GM23338 (cell line): ENCODE data around the gene CCDC177. TPM values are rescaled to one million over a fixed set of nuclear protein-coding genes. Genes with fewer than 3 reads are reported as not detected.

Experiments
- ATAC-seq: fragments of 200-7000 bp; cut with Tn5 transposase; 3 replicates; pipeline ENCODE4 v1.9.1; 2020
- DNase-seq: peaks from one replicate; pipeline ENCODE4 v3.0.0-alpha.2; 2015; ENCODE audit warnings: low spot score
- H2AFZ ChIP-seq: fragments of 200-600 bp; sonication (generic); 2 replicates; pipeline ENCODE4 v1.8.0; 2016; ENCODE audit warnings: antibody characterized with exemption, mild to moderate bottlenecking, moderate library complexity
- H3F3A ChIP-seq: fragments of 200-600 bp; sonication (generic); replicated peaks from 2 replicates; pipeline ENCODE4 v1.8.0; 2017; ENCODE audit warnings: antibody characterized with exemption, mixed run types, low read depth
- H3K27ac ChIP-seq: fragments of 200-600 bp; sonication (generic); 2 replicates; pipeline ENCODE4 v1.6.1; 2016; ENCODE audit warnings: low read depth
- H3K27me3 ChIP-seq: fragments of 200-600 bp; sonication (generic); 2 replicates; pipeline ENCODE4 v1.8.0; 2016; ENCODE audit warnings: mild to moderate bottlenecking, mixed run types, moderate library complexity; ENCODE audit not compliant: insufficient read depth
- H3K36me3 ChIP-seq: fragments of 200-600 bp; sonication (generic); 2 replicates; pipeline ENCODE4 v1.8.0; 2016; ENCODE audit warnings: mild to moderate bottlenecking; ENCODE audit not compliant: insufficient read depth
- H3K4me1 ChIP-seq: fragments of 200-600 bp; sonication (generic); 2 replicates; pipeline ENCODE4 v1.8.0; 2016; ENCODE audit warnings: mild to moderate bottlenecking, moderate library complexity; ENCODE audit not compliant: insufficient read depth
- H3K4me2 ChIP-seq: fragments of 200-600 bp; sonication (generic); 2 replicates; pipeline ENCODE4 v1.7.1; 2017; ENCODE audit warnings: mixed run types
- H3K4me3 ChIP-seq: fragments of 200-600 bp; sonication (generic); 2 replicates; pipeline ENCODE4 v1.6.1; 2016; ENCODE audit warnings: mixed run types
- H3K79me2 ChIP-seq: fragments of 200-600 bp; sonication (generic); replicated peaks from 2 replicates; pipeline ENCODE4 v1.8.0; 2017; ENCODE audit warnings: mild to moderate bottlenecking; ENCODE audit not compliant: insufficient read depth
- H3K9me2 ChIP-seq: fragments of 200-600 bp; sonication (generic); 2 replicates; pipeline ENCODE4 v1.8.0; 2017; ENCODE audit not compliant: insufficient read depth
- H4K20me1 ChIP-seq: fragments of 200-600 bp; sonication (generic); replicated peaks from 2 replicates; pipeline ENCODE4 v1.8.0; 2017; ENCODE audit warnings: mild to moderate bottlenecking; ENCODE audit not compliant: insufficient read depth
- H3K27ac Mint-ChIP-seq: 2 replicates; pipeline ENCODE4 v1.8.0; 2020; ENCODE audit warnings: inconsistent platforms, mild to moderate bottlenecking, moderate library complexity, mixed read lengths
- H3K27me3 Mint-ChIP-seq: 3 replicates; pipeline ENCODE4 v1.8.0; 2022; ENCODE audit warnings: low read depth, mild to moderate bottlenecking, moderate library complexity, mixed read lengths, inconsistent platforms; ENCODE audit not compliant: insufficient read depth, poor library complexity
- H3K36me3 Mint-ChIP-seq: 3 replicates; pipeline ENCODE4 v1.8.0; 2021; ENCODE audit warnings: low read depth, mild to moderate bottlenecking, inconsistent platforms, moderate library complexity, mixed read lengths
- H3K4me1 Mint-ChIP-seq: 3 replicates; pipeline ENCODE4 v1.8.0; 2020; ENCODE audit warnings: mild to moderate bottlenecking, inconsistent platforms, mixed read lengths
- H3K4me3 Mint-ChIP-seq: 3 replicates; pipeline ENCODE4 v1.8.0; 2021; ENCODE audit warnings: moderate library complexity, mild to moderate bottlenecking, inconsistent platforms, mixed read lengths
- H3K9me3 Mint-ChIP-seq: 3 replicates; pipeline ENCODE4 v1.8.0; 2020; ENCODE audit warnings: moderate library complexity, mild to moderate bottlenecking, inconsistent platforms, mixed read lengths
- CREB1 ChIP-seq: fragments of 250-450 bp; sonication (Bioruptor Pico); IDR thresholded peaks from 2 replicates; pipeline ENCODE4 v1.5.0; 2020; ENCODE audit warnings: low read depth, mild to moderate bottlenecking, moderate library complexity
- EZH2phosphoT487 ChIP-seq: fragments of 200-600 bp; sonication (generic); IDR thresholded peaks from one replicate; pipeline ENCODE4 v1.8.1; 2018; ENCODE audit warnings: antibody characterized with exemption; ENCODE audit not compliant: unreplicated experiment
- NANOG ChIP-seq: IDR thresholded peaks from 2 replicates; pipeline ENCODE4 v1.6.1; 2016; ENCODE audit warnings: antibody characterized with exemption, borderline replicate concordance
- polyA plus RNA-seq: library from polyadenylated mRNA; unstranded; fragments of >200 nt; fragmentation: Nextera tagmentation; extraction: Ambion mirVana; gene quantifications from 2 replicates; pipeline ENCODE4 v1.2.1, GENCODE V29; 2016
- total RNA-seq: library from RNA; depleted of rRNA; stranded (reverse); fragments of >200 nt; shearing (Covaris generic); gene quantifications from 2 replicates; pipeline ENCODE4 v1.2.3, GENCODE V29; 2014
- TF ChIP-seq, protein P1 (sequence below): IDR thresholded peaks from one replicate; pipeline ENCODE4 v1.6.1; 2018; ENCODE audit warnings: antibody characterized with exemption; ENCODE audit not compliant: unreplicated experiment
- TF ChIP-seq, protein P2 (sequence below): fragments of 250-450 bp; sonication (Bioruptor Pico); IDR thresholded peaks from 2 replicates; pipeline ENCODE4 v1.5.0; 2020; ENCODE audit warnings: mild to moderate bottlenecking, moderate library complexity

Gene CCDC177
- total and polyA plus RNA-seq, 2 experiments from 2014 or later: 0.18 to 1.7 TPM

DNA sequence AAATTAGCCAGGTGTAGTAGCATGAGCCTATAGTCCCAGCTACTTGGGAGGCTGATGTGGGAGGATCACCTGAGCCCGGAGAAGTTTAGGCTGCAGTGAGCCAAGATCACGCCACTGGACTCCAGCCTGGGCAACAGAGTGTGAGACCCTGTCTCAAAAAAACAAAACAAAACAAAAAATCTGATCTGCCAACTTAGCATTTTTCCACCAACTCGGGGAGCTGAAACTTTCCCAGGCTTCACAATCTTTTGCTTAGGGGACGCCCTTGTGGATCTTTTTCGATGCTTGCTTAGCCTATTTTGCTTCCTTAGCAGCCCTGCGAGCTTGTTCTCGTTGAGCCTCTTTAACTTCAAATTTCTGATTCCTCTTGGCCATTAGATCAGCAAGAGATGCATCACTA, 13.8 kb downstream of the CCDC177 start:
- peaks cover 8% of the 10 kb centered on the region for H3K27me3 Mint-ChIP-seq

More for the DNA sequence above, 13.8 kb downstream of the CCDC177 start:
- Histone ChIP-seq H3K36me3 (no peaks in the 10 kb centered on the region), H2AFZ (no peak overlapping the region), H3K27me3 (no peaks in the 10 kb centered on the region), H3F3A (no peaks in the 10 kb centered on the region), H4K20me1 (no peaks in the 10 kb centered on the region), H3K4me3 (no peak overlapping the region), H3K9me2 (no peaks in the 10 kb centered on the region), H3K4me2 (no peak overlapping the region), H3K79me2 (no peaks in the 10 kb centered on the region), H3K27ac (no peak overlapping the region), H3K4me1 (peaks cover 13% of the 10 kb centered on the region; the same call in 1 of the 2 replicates)
- Mint-ChIP-seq H3K4me1 (peaks cover 22% of the 10 kb centered on the region), H3K4me3 (no peak overlapping the region), H3K27ac (no peak overlapping the region), H3K9me3 (no peaks in the 10 kb centered on the region; the same call in 2 of the 3 replicates), H3K36me3 (no peaks in the 10 kb centered on the region)
- DNase-seq: no peak
- TF ChIP-seq NANOG (no peak), CREB1 (CRISPR knock-in tag) (no peak), EZH2phosphoT487 (no peak)
- TF ChIP-seq, protein P1, sequence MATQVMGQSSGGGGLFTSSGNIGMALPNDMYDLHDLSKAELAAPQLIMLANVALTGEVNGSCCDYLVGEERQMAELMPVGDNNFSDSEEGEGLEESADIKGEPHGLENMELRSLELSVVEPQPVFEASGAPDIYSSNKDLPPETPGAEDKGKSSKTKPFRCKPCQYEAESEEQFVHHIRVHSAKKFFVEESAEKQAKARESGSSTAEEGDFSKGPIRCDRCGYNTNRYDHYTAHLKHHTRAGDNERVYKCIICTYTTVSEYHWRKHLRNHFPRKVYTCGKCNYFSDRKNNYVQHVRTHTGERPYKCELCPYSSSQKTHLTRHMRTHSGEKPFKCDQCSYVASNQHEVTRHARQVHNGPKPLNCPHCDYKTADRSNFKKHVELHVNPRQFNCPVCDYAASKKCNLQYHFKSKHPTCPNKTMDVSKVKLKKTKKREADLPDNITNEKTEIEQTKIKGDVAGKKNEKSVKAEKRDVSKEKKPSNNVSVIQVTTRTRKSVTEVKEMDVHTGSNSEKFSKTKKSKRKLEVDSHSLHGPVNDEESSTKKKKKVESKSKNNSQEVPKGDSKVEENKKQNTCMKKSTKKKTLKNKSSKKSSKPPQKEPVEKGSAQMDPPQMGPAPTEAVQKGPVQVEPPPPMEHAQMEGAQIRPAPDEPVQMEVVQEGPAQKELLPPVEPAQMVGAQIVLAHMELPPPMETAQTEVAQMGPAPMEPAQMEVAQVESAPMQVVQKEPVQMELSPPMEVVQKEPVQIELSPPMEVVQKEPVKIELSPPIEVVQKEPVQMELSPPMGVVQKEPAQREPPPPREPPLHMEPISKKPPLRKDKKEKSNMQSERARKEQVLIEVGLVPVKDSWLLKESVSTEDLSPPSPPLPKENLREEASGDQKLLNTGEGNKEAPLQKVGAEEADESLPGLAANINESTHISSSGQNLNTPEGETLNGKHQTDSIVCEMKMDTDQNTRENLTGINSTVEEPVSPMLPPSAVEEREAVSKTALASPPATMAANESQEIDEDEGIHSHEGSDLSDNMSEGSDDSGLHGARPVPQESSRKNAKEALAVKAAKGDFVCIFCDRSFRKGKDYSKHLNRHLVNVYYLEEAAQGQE: no peak
- TF ChIP-seq, protein P2, sequence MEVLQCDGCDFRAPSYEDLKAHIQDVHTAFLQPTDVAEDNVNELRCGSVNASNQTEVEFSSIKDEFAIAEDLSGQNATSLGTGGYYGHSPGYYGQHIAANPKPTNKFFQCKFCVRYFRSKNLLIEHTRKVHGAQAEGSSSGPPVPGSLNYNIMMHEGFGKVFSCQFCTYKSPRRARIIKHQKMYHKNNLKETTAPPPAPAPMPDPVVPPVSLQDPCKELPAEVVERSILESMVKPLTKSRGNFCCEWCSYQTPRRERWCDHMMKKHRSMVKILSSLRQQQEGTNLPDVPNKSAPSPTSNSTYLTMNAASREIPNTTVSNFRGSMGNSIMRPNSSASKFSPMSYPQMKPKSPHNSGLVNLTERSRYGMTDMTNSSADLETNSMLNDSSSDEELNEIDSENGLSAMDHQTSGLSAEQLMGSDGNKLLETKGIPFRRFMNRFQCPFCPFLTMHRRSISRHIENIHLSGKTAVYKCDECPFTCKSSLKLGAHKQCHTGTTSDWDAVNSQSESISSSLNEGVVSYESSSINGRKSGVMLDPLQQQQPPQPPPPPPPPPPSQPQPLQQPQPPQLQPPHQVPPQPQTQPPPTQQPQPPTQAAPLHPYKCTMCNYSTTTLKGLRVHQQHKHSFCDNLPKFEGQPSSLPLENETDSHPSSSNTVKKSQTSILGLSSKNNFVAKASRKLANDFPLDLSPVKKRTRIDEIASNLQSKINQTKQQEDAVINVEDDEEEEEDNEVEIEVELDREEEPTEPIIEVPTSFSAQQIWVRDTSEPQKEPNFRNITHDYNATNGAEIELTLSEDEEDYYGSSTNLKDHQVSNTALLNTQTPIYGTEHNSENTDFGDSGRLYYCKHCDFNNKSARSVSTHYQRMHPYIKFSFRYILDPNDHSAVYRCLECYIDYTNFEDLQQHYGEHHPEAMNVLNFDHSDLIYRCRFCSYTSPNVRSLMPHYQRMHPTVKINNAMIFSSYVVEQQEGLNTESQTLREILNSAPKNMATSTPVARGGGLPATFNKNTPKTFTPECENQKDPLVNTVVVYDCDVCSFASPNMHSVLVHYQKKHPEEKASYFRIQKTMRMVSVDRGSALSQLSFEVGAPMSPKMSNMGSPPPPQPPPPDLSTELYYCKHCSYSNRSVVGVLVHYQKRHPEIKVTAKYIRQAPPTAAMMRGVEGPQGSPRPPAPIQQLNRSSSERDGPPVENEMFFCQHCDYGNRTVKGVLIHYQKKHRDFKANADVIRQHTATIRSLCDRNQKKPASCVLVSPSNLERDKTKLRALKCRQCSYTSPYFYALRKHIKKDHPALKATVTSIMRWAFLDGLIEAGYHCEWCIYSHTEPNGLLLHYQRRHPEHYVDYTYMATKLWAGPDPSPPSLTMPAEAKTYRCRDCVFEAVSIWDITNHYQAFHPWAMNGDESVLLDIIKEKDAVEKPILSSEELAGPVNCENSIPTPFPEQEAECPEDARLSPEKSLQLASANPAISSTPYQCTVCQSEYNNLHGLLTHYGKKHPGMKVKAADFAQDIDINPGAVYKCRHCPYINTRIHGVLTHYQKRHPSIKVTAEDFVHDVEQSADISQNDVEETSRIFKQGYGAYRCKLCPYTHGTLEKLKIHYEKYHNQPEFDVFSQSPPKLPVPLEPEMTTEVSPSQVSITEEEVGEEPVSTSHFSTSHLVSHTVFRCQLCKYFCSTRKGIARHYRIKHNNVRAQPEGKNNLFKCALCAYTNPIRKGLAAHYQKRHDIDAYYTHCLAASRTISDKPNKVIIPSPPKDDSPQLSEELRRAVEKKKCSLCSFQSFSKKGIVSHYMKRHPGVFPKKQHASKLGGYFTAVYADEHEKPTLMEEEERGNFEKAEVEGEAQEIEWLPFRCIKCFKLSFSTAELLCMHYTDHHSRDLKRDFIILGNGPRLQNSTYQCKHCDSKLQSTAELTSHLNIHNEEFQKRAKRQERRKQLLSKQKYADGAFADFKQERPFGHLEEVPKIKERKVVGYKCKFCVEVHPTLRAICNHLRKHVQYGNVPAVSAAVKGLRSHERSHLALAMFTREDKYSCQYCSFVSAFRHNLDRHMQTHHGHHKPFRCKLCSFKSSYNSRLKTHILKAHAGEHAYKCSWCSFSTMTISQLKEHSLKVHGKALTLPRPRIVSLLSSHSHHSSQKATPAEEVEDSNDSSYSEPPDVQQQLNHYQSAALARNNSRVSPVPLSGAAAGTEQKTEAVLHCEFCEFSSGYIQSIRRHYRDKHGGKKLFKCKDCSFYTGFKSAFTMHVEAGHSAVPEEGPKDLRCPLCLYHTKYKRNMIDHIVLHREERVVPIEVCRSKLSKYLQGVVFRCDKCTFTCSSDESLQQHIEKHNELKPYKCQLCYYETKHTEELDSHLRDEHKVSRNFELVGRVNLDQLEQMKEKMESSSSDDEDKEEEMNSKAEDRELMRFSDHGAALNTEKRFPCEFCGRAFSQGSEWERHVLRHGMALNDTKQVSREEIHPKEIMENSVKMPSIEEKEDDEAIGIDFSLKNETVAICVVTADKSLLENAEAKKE (CRISPR knock-in tag): no peak
- no peak for ATAC-seq
